HG03066 (cell line): ENCODE results near the gene TEX22.

Experiments
- ATAC-seq: cut with Tn5 transposase; IDR thresholded peaks from one replicate; pipeline ENCODE4 v1.9.1; 2021; ENCODE audit warnings: low read depth; ENCODE audit not compliant: unreplicated experiment

Gene TEX22

DNA sequence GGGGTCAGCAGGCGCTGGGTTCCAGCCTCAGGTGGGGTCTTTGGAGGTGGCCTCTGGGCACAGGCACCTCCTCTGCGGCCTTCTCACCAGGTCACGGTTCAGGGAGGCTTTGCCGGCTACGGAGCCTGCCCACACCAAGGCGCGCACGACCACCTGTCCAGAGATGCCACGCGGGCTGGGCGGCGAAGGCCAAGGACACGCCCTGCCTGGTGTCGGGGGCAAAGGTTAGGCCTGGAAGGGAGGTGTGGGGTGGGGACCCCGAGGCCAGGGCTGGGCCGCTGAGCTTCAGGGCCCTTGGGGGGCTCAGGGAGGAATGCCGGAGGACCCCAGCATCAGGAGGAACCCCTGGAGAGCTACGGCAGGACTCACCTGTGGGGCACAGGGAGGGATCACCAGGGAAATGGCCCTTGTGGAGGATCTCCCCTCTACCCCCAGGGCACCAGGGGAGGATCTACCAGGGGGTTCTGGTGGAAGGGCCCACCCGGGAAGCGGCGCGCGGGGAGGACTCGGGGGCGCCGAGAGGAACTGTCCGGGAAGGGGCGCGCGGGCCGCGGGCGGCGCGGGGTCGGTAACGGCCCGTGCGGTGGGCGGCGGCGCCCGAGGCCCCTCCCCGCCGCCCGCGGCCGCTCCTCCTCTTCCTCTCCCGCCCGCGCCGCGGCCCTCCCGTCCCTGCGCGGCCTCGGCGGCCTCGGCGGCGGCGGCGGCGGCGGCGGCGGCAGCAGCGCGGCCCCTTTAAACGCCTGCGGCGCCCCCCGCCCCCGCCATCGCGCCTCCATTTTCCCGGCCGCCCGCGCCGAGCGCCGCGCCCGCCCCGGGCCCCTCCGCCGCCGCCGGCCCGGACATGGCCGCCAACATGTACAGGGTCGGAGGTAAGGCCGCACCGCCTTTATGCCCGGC lies 21.1 kb downstream of the TEX22 start, which contains the start of gene MTA1:
Gene MTA1, plus strand, starts transcription at position 633 of the 897 bp plus-strand sequence. Its CDS starts 209 bp downstream, at position 842.
- no peak for ATAC-seq

GRCh38 chr14:105420101-105420973 lies 22.0 kb downstream of the TEX22 start:
- no peak for ATAC-seq

- no peak for ATAC-seq
Observed at GRCh38 chr14:105420974-105421674, 22.8 kb downstream of the TEX22 start.

DNA sequence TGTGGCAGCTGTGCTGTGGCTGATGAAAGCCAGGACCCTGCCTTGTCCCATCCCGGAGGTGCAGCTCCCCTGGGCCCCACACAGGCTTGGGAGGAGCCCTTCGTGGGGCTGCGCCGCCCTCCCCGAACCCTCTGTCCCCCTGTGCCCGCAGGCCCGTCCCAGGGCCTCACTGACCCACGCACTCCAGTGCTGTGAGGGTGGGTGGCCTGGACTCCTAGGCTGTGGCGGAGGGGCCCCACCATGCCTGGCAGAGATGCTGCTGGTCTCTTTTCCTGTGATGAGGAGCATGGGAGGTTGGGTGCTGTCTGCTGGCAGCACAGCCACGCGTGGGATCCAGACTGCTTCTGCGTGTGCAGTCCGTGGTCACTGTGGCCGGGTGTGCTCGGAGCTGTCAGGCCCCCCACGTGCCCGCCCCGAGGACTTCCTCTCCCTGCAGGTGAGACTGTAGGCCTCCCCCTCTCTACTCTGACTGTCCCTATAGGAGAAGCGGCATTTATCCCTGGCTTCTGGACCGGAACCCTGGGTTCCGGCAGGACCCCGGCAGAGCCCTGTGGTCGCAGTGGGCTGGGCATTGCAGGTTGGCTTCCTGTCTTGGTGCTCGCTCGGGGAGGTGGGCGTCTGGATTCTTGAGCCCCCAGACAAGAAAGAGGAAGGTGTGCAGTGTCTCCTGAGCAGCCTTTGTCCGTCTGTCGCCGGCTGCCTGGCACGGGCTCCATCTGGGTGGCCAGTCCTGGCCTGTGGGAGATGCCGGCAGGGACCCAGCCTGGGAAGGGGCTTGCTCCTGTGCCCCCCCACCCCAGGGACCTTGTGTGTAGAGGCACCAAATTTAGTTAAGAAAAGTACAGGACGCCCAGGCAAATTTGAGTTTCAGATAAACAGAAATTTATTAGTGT lies 23.6 kb downstream of the TEX22 start:
- ATAC-seq, result no peak

- ATAC-seq, result no peak
Observed at GRCh38 chr14:105422695-105423487, 24.6 kb downstream of the TEX22 start.

- ATAC-seq, result no peak
Observed at GRCh38 chr14:105423488-105424195, 25.3 kb downstream of the TEX22 start.

- no peak for ATAC-seq
Observed at GRCh38 chr14:105424861-105425260, 26.5 kb downstream of the TEX22 start.

DNA sequence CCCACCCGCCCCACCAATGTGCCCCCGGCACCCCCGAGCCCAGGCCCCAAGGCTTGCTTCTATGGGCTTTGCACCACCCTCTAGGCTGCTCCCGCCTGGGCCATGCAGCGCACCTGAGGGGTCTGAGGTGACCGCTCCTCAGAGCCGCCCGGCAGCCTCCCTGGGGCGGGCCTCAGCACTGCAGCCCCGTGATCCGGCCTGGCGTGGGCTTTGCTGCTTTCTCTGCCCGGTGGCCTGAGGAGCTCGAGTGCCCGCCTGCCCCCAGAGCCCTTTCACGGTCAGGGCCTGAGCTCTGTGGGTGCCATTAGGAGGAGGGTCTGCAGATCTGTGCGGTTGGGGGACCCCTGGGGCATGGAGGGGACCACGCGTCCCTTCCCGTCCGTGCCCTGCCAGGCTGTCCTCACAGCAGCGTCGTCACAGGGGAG lies 27.5 kb downstream of the TEX22 start:
- no peak for ATAC-seq

DNA sequence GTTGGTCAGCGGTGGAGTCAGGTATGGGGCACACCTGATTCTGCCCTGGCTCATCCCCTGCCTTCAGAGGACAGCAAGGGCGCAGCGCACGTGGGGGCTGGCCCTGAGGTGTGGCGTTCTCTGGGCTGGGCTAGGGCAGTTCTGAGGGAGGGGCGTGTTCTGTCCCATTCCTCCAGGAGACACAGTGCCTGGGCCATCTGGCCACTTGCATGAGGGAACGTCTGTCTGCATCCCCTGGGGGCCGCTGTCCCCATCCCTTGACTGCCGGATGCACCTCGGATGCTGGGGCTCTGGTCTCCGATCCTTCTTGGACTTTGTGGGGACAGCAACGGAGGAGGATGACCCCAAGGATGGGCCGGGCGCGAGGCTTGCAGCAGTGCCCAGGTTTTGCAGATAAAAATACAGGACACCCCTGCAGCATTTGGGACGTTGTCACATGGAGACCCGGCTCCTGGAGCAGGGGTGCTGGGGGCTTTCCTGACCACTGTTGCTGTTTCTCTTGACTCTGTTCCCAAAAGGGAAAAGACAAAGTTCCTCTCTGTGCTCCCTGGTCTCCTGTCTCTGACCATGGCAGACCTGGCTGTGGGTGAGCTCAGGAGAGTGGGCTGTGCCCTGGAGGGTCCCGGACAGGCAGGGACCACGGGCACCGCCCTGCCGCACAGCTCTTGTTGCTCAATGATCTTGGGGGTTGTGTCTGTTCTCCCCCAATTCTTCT lies 28.2 kb downstream of the TEX22 start:
- ATAC-seq, result no peak

- ATAC-seq, result no peak
Observed at GRCh38 chr14:105427412-105427811, 29.1 kb downstream of the TEX22 start.

DNA sequence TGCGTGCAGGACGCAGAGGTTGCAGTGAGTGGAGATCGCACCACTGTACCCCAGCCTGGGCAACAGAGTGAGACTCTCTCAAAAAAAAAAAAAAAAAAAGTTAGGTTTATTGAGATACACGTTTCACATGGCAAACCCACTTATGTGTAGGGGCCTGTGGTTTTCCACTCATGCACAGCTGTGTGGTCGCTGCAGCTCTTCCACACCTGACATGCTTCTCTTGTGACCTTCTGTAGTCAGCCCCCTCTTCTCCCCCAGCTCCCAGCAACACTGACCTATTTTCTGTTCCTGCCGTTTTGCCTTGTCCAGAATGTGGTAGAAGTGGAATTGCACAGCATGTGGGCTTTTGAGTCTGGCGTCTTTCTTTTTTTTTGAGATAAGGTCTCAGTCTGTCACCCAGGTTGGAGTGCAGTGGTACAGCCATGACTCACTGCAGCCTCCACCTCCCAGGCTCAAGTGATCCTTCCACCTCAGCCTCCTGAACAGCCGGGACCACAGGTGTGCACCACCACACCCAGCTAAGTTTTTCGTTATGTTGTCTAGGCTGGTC lies 29.7 kb downstream of the TEX22 start:
- no peak for ATAC-seq

GRCh38 chr14:105430042-105430441 lies 31.7 kb downstream of the TEX22 start:
- ATAC-seq, result no peak

DNA sequence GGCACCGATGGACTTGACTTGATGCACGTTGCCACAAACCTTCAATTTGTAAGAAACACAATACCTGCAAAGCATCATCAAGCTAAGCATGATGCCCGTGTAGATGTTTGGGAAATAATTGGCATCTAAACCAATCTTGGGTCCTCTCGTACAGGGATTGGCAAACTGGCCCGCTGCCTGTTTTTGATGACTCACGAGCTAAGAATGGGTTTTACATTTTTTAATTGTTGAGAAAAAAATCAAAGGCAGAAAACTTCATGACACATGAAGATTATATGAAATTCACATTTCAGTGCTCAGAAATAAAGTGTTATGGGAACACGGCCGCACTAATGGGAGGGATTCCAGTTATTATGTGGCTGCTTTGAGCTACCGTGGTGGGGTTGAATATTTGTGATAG lies 32.2 kb downstream of the TEX22 start:
- no peak for ATAC-seq

DNA sequence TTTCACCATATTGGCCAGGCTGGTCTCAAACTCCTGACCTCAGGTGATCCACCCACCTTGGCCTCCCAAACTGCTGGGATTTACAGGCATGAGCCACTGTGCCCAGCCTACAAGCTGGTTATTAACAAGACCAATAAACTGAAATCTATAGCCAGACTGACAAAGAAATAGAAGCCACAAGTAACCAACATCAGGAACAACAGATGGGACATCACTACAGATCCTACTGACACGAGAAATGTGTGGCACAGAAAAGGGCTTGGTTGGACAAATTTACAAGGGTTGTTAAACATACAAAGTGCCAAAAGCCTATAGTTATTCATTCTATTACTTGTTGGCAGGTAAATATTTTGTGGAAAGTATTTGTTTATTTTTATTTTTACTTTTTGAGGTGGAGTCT lies 32.9 kb downstream of the TEX22 start:
- ATAC-seq, result no peak

GRCh38 chr14:105432657-105433056 lies 34.3 kb downstream of the TEX22 start:
- no peak for ATAC-seq

- no peak for ATAC-seq
Observed at GRCh38 chr14:105433161-105433605, 34.8 kb downstream of the TEX22 start.

GRCh38 chr14:105436402-105436801 lies 38.1 kb downstream of the TEX22 start:
- ATAC-seq, result no peak
